GM13976 (cell line): Measurements from ENCODE around the gene TMEM163.

Source experiments
- DNase-seq: peaks from one replicate; pipeline ENCODE4 v3.0.0; 2012; ENCODE audit warnings: low spot score
- CTCF ChIP-seq: IDR thresholded peaks from 2 replicates; pipeline ENCODE4 v1.5.1; 2012; ENCODE audit warnings: borderline replicate concordance, mild to moderate bottlenecking; ENCODE audit not compliant: insufficient read depth; ENCODE audit errors: extremely low read depth, missing control alignments, control extremely low read depth
- in situ Hi-C: fragments of 300-500 bp; cut with MboI; formaldehyde crosslinking; loops from one replicate; pipeline ENCODE4 v1.12.0; 2022; ENCODE audit warnings: low sequenced_read_pairs, mixed read lengths, inconsistent platforms; ENCODE audit not compliant: unreplicated experiment

The TMEM163 gene

GRCh38 chr2:134669731-134670669 lies 48.8 kb downstream of the TMEM163 start:
- in situ Hi-C loops, result no loop called here
- TF ChIP-seq CTCF, result no peak

GRCh38 chr2:134668821-134669220 lies 50.0 kb downstream of the TMEM163 start:
- DNase-seq, result peak; percentile 48
- TF ChIP-seq CTCF, result no peak
- in situ Hi-C loops, result no loop called here

More at GRCh38 chr2:134669731-134670669, 48.8 kb downstream of the TMEM163 start:
- DNase-seq, result no peak

- in situ Hi-C loops, result no loop called here
- DNase-seq, result no peak
- no peak for TF ChIP-seq CTCF
Observed at GRCh38 chr2:134667541-134667940, 51.3 kb downstream of the TMEM163 start.

GRCh38 chr2:134667081-134667480 lies 51.7 kb downstream of the TMEM163 start:
- in situ Hi-C loops, result no loop called here
- no peak for DNase-seq
- no peak for TF ChIP-seq CTCF

- in situ Hi-C loops, result no loop called here
- TF ChIP-seq CTCF, result no peak
- no peak for DNase-seq
Observed at GRCh38 chr2:134665727-134666506, 52.9 kb downstream of the TMEM163 start.
